IPS DF 4.7 (cell line): ENCODE results near the gene ARPC1A.
"Not testable (repeated sequence)": the region's sequence is repeated elsewhere in the genome, so short reads cannot be mapped to it uniquely, and the experiment has no call there.

Experiments used
- DNase-seq: peaks from one replicate; pipeline ENCODE4 v3.0.0-alpha.2; 2013; ENCODE audit warnings: low spot score; ENCODE audit errors: extremely low read depth

Gene ARPC1A

GRCh38 chr7:99325592-99326407 lies at the start of gene ARPC1A:
ARPC1A (plus strand) TSS chr7:99325898; CDS start chr7:99333354, 7,456 bp downstream.
- peak; percentile 66 for DNase-seq

GRCh38 chr7:99278180-99278579 lies 47.5 kb upstream of the ARPC1A start:
- no peak for DNase-seq

GRCh38 chr7:99284165-99284564 lies 41.5 kb upstream of the ARPC1A start:
- DNase-seq, result not testable (repeated sequence)

GRCh38 chr7:99287779-99288534 lies 37.7 kb upstream of the ARPC1A start:
- DNase-seq, result no peak

GRCh38 chr7:99289185-99289584 lies 36.5 kb upstream of the ARPC1A start:
- DNase-seq, result no peak

- DNase-seq, result not testable (repeated sequence)
Measured at GRCh38 chr7:99290148-99290547, 35.5 kb upstream of the ARPC1A start.

GRCh38 chr7:99290980-99291607 lies 34.6 kb upstream of the ARPC1A start:
- no peak for DNase-seq

- no peak for DNase-seq
Measured at GRCh38 chr7:99292127-99292526, 33.6 kb upstream of the ARPC1A start.

GRCh38 chr7:99293167-99293566 lies 32.5 kb upstream of the ARPC1A start:
- DNase-seq, result no peak

GRCh38 chr7:99293650-99294049 lies 32.0 kb upstream of the ARPC1A start:
- DNase-seq, result no peak

GRCh38 chr7:99296471-99296870 lies 29.2 kb upstream of the ARPC1A start:
- no peak for DNase-seq

GRCh38 chr7:99301496-99301895 lies 24.2 kb upstream of the ARPC1A start:
- no peak for DNase-seq

- no peak for DNase-seq
Measured at GRCh38 chr7:99305473-99306260, 20.0 kb upstream of the ARPC1A start.

- no peak for DNase-seq
Measured at GRCh38 chr7:99308461-99309074, 17.1 kb upstream of the ARPC1A start.

- no peak for DNase-seq
Measured at GRCh38 chr7:99309111-99309510, 16.6 kb upstream of the ARPC1A start.

- DNase-seq, result no peak
Measured at GRCh38 chr7:99310004-99310403, 15.7 kb upstream of the ARPC1A start.

- DNase-seq, result no peak
Measured at GRCh38 chr7:99311702-99312101, 14.0 kb upstream of the ARPC1A start.

GRCh38 chr7:99312316-99313203 lies 13.1 kb upstream of the ARPC1A start:
- peak; percentile 44 for DNase-seq

GRCh38 chr7:99313204-99313573 lies 12.5 kb upstream of the ARPC1A start:
- DNase-seq, result no peak

- no peak for DNase-seq
Measured at GRCh38 chr7:99314504-99314903, 11.2 kb upstream of the ARPC1A start.
